K562 (cell line): ENCODE measurements around the gene SPDYE3. TPM values are rescaled to one million over a fixed set of nuclear protein-coding genes. Genes with fewer than 3 reads are reported as not detected.

Experiments
- CREBBP ChIP-seq: IDR thresholded peaks from one replicate; pipeline ENCODE4 v1.6.1; 2012; ENCODE audit warnings: low read depth, mild to moderate bottlenecking, control low read depth, inconsistent platforms, low read length
- ELF4 ChIP-seq: fragments of 450-650 bp; formaldehyde crosslinking; IDR thresholded peaks from 2 replicates; pipeline ENCODE4 v1.4.0; 2022; ENCODE audit warnings: missing genetic modification characterization
- ETS2 ChIP-seq: IDR thresholded peaks from 2 replicates; pipeline ENCODE4 v1.6.1; 2016; ENCODE audit warnings: borderline replicate concordance, missing genetic modification characterization, mild to moderate bottlenecking, moderate library complexity, missing compliant biosample characterization; ENCODE audit not compliant: poor library complexity, severe bottlenecking
- EWSR1 ChIP-seq: fragments of 450-650 bp; IDR thresholded peaks from 2 replicates; pipeline ENCODE4 v1.6.1; 2018; ENCODE audit warnings: borderline replicate concordance, mild to moderate bottlenecking, low read depth, moderate library complexity; ENCODE audit not compliant: partially characterized antibody
- KAT7 ChIP-seq: sonication (generic); formaldehyde crosslinking; IDR thresholded peaks from 2 replicates; pipeline ENCODE4 v1.8.0; 2022; ENCODE audit warnings: missing genetic modification reagents, mild to moderate bottlenecking, borderline replicate concordance
- PHB ChIP-seq: fragments of 250-450 bp; sonication (Bioruptor Pico); IDR thresholded peaks from 2 replicates; pipeline ENCODE4 v1.5.0; 2021
- PHF20 ChIP-seq: fragments of 450-650 bp; IDR thresholded peaks from 2 replicates; pipeline ENCODE4 v1.6.1; 2018; ENCODE audit not compliant: partially characterized antibody
- POU5F1 ChIP-seq: fragments of 150-350 bp; IDR thresholded peaks from 2 replicates; pipeline ENCODE4 v1.6.1; 2014; ENCODE audit warnings: borderline replicate concordance, low read length, low read depth, mild to moderate bottlenecking; ENCODE audit not compliant: partially characterized antibody
- PPARD ChIP-seq: fragments of 250-450 bp; sonication (Bioruptor Pico); IDR thresholded peaks from 2 replicates; pipeline ENCODE4 v1.8.0; 2022; ENCODE audit warnings: inconsistent platforms, mild to moderate bottlenecking, moderate library complexity
- RBBP5 ChIP-seq: fragments of 200-600 bp; sonication (generic); IDR thresholded peaks from 2 replicates; pipeline ENCODE4 v1.6.1; 2012; ENCODE audit warnings: borderline replicate concordance, mild to moderate bottlenecking, low read length, control low read depth, inconsistent platforms; ENCODE audit not compliant: insufficient read depth, poor library complexity, severe bottlenecking
- RUNX1 ChIP-seq: sonication (generic); IDR thresholded peaks from 2 replicates; pipeline ENCODE4 v1.6.1; 2016; ENCODE audit warnings: antibody characterized with exemption, low read depth
- TAF7 ChIP-seq: fragments of 450-650 bp; IDR thresholded peaks from 2 replicates; pipeline ENCODE4 v1.6.1; 2016; ENCODE audit warnings: missing genetic modification characterization, missing compliant biosample characterization
- WHSC1 ChIP-seq: IDR thresholded peaks from one replicate; pipeline ENCODE4 v1.6.1; 2012; ENCODE audit warnings: low read length, control low read depth, inconsistent platforms
- YBX1 ChIP-seq: fragments of 450-650 bp; IDR thresholded peaks from 2 replicates; pipeline ENCODE4 v1.7.1; 2016; ENCODE audit warnings: mild to moderate bottlenecking
- ZFP30 ChIP-seq: fragments of 250-450 bp; sonication (Bioruptor Pico); IDR thresholded peaks from 2 replicates; pipeline ENCODE4 v1.8.0; 2022; ENCODE audit warnings: moderate library complexity, mild to moderate bottlenecking, inconsistent platforms, borderline replicate concordance
- ZNF311 ChIP-seq: fragments of 250-450 bp; sonication (Bioruptor Pico); IDR thresholded peaks from 2 replicates; pipeline ENCODE4 v1.4.0; 2020; ENCODE audit warnings: mild to moderate bottlenecking, moderate library complexity
- ZNF436 ChIP-seq: fragments of 250-450, 450-650 bp; sonication (Bioruptor Pico); formaldehyde crosslinking; IDR thresholded peaks from 2 replicates; pipeline ENCODE4 v1.7.0; 2020; ENCODE audit warnings: mild to moderate bottlenecking
- polyA plus RNA-seq, 8 experiments: library from polyadenylated mRNA; depleted of rRNA in 4 of 8; stranded (reverse) in 5 of 8; unstranded in 3 of 8; fragments of >200 nt; fragmentation: Nextera tagmentation in 2 of 8; fragmentation: Illumina TruSeq in 1 of 8; extraction: Ambion mirVana in 2 of 8; extraction: Trizol in 1 of 8; gene quantifications; 2 replicates each; pipeline versions ENCODE4 v1.2.1 to v1.2.3, GENCODE V29; 2011 to 2014; ENCODE audit warnings: inconsistent platforms in 1 of 8, missing spikeins in 1 of 8
- total RNA-seq, 7 experiments: library from RNA; depleted of rRNA in 6 of 7; stranded (reverse); fragments of >200 nt in 6 of 7; fragmentation: Illumina TruSeq in 2 of 7; extraction: Trizol in 2 of 7; gene quantifications; 2 replicates each; pipeline versions ENCODE4 v1.2.1 to v1.2.3, GENCODE V29; 2011 to 2021; ENCODE audit warnings: low replicate concordance in 1 of 7
- TF ChIP-seq, protein P1 (sequence below): fragments of 250-450 bp; sonication (Bioruptor Pico); IDR thresholded peaks from 2 replicates; pipeline ENCODE4 v1.5.0; 2021
- TF ChIP-seq, protein P2 (sequence below), 2 experiments: IDR thresholded peaks; 2 replicates each; pipeline ENCODE4 v1.6.1; 2012; ENCODE audit warnings: improper control_type of control experiment in 2 of 2, low read depth in 2 of 2, low read length in 2 of 2, borderline replicate concordance in 1 of 2
- TF ChIP-seq, protein P3 (sequence below): IDR thresholded peaks from 3 replicates; pipeline ENCODE4 v1.6.1; 2011; ENCODE audit warnings: borderline replicate concordance, mild to moderate bottlenecking; ENCODE audit not compliant: insufficient read length, insufficient read depth
- TF ChIP-seq, protein P4 (sequence below): fragments of 450-650 bp; IDR thresholded peaks from 2 replicates; pipeline ENCODE4 v1.6.1; 2016; ENCODE audit warnings: borderline replicate concordance
- TF ChIP-seq, protein P5 (sequence below): sonication (generic); formaldehyde crosslinking; IDR thresholded peaks from 2 replicates; pipeline ENCODE4 v1.8.0; 2022; ENCODE audit warnings: mild to moderate bottlenecking, missing genetic modification reagents

Gene SPDYE3
- total and polyA plus RNA-seq, 9 of the 15 experiments (the other 6 are each of a cell fraction or from before 2014, with no cell fraction given), result 0.04 to 3.3 (median 1.2) TPM; not detected in 6

DNA sequence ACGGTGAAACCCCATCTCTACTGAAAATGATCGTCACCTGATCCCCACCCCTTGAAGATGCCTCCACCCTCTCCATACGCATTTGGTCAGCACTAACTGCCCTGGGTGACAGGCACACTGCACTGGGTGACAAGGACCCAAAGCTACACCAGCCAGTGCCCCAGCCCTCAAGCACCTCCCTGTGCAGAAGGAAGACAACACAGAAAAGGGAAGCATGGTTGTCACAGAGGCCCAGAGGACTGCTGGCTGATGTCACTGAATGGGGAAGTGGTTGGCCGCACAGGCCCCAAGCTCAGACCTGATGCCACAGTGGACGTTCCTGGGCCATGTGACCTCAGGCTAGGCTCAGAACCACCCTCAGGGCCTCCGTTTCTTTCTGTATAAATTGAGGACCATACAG lies 61.6 kb downstream of the SPDYE3 start (continued):
- TF ChIP-seq, protein P1, sequence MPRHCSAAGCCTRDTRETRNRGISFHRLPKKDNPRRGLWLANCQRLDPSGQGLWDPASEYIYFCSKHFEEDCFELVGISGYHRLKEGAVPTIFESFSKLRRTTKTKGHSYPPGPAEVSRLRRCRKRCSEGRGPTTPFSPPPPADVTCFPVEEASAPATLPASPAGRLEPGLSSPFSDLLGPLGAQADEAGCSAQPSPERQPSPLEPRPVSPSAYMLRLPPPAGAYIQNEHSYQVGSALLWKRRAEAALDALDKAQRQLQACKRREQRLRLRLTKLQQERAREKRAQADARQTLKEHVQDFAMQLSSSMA (CRISPR knock-in tag), result no peak
- TF ChIP-seq PPARD (no peak), KAT7 (CRISPR knock-in tag) (no peak), ELF4 (CRISPR knock-in tag) (no peak), PHB (no peak), YBX1 (no peak), EWSR1 (no peak), ETS2 (tag) (no peak), RBBP5 (no peak), ZNF436 (no peak), POU5F1 (no peak), PHF20 (no peak), TAF7 (tag) (no peak), RUNX1 (no peak), CREBBP (no peak), ZNF311 (CRISPR knock-in tag) (no peak), WHSC1 (no peak), ZFP30 (no peak)
- TF ChIP-seq, protein P2, sequence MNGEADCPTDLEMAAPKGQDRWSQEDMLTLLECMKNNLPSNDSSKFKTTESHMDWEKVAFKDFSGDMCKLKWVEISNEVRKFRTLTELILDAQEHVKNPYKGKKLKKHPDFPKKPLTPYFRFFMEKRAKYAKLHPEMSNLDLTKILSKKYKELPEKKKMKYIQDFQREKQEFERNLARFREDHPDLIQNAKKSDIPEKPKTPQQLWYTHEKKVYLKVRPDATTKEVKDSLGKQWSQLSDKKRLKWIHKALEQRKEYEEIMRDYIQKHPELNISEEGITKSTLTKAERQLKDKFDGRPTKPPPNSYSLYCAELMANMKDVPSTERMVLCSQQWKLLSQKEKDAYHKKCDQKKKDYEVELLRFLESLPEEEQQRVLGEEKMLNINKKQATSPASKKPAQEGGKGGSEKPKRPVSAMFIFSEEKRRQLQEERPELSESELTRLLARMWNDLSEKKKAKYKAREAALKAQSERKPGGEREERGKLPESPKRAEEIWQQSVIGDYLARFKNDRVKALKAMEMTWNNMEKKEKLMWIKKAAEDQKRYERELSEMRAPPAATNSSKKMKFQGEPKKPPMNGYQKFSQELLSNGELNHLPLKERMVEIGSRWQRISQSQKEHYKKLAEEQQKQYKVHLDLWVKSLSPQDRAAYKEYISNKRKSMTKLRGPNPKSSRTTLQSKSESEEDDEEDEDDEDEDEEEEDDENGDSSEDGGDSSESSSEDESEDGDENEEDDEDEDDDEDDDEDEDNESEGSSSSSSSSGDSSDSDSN (IDR thresholded peaks at IDR 0.05; ENCODE audit: borderline replicate concordance in 1 of 2, low read depth in 2 of 2, low read length in 2 of 2), result no peak
- TF ChIP-seq, protein P3, sequence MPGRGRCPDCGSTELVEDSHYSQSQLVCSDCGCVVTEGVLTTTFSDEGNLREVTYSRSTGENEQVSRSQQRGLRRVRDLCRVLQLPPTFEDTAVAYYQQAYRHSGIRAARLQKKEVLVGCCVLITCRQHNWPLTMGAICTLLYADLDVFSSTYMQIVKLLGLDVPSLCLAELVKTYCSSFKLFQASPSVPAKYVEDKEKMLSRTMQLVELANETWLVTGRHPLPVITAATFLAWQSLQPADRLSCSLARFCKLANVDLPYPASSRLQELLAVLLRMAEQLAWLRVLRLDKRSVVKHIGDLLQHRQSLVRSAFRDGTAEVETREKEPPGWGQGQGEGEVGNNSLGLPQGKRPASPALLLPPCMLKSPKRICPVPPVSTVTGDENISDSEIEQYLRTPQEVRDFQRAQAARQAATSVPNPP, result no peak
- TF ChIP-seq, protein P4, sequence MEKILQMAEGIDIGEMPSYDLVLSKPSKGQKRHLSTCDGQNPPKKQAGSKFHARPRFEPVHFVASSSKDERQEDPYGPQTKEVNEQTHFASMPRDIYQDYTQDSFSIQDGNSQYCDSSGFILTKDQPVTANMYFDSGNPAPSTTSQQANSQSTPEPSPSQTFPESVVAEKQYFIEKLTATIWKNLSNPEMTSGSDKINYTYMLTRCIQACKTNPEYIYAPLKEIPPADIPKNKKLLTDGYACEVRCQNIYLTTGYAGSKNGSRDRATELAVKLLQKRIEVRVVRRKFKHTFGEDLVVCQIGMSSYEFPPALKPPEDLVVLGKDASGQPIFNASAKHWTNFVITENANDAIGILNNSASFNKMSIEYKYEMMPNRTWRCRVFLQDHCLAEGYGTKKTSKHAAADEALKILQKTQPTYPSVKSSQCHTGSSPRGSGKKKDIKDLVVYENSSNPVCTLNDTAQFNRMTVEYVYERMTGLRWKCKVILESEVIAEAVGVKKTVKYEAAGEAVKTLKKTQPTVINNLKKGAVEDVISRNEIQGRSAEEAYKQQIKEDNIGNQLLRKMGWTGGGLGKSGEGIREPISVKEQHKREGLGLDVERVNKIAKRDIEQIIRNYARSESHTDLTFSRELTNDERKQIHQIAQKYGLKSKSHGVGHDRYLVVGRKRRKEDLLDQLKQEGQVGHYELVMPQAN, result no peak
- TF ChIP-seq, protein P5, sequence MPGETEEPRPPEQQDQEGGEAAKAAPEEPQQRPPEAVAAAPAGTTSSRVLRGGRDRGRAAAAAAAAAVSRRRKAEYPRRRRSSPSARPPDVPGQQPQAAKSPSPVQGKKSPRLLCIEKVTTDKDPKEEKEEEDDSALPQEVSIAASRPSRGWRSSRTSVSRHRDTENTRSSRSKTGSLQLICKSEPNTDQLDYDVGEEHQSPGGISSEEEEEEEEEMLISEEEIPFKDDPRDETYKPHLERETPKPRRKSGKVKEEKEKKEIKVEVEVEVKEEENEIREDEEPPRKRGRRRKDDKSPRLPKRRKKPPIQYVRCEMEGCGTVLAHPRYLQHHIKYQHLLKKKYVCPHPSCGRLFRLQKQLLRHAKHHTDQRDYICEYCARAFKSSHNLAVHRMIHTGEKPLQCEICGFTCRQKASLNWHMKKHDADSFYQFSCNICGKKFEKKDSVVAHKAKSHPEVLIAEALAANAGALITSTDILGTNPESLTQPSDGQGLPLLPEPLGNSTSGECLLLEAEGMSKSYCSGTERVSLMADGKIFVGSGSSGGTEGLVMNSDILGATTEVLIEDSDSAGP (CRISPR knock-in tag), result no peak
